ENCODE measurements around the gene MLLT3.

Gene MLLT3

GRCh38 chr9:20568400-20568799 is 53.9 kb downstream of the MLLT3 start:
- no peak overlapping the region for H3K9ac ChIP-seq (ENCODE audit: low read length)

DNA sequence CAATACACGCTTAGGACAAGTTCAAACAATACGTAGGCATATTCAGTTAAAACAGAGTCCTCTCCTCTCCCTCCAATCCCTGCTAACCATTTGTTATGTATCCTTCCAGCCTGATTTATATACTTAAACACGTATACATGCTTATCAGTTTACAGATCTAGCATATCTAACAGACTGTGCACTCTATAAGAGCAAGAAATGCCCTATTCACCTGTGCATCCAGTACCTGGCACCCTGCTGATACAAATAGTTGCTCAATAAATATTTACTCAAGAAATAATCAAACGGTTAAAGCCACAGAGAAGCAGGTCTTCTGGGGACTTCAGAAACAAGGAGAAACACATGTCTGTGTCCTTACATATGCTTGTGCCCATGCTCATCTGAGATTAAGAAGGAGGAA is 55.9 kb downstream of the MLLT3 start:
- H3K27ac ChIP-seq (ENCODE audit: low read depth, low read length) = no peak overlapping the region
- H3K4me1 ChIP-seq (ENCODE audit: insufficient read depth, low read length) = peaks cover 67% of the 10 kb centered on the region
- no peak overlapping the region for H3K4me3 ChIP-seq (ENCODE audit: low read depth in 1 of 2, low read length in 2 of 2)
- no peaks in the 10 kb centered on the region for H3K36me3 ChIP-seq (ENCODE audit: insufficient read depth, low read length)
- no peaks in the 10 kb centered on the region for H3K9me3 ChIP-seq (ENCODE audit: low read length)
- H3K27me3 ChIP-seq (ENCODE audit: control insufficient read depth in 1 of 2, insufficient read depth in 2 of 2, low read length in 2 of 2) = no peaks in the 10 kb centered on the region
- H3K9ac ChIP-seq (ENCODE audit: low read length) = no peak overlapping the region

More at GRCh38 chr9:20568400-20568799, 53.9 kb downstream of the MLLT3 start:
- H3K27me3 ChIP-seq (ENCODE audit: control insufficient read depth in 1 of 2, insufficient read depth in 2 of 2, low read length in 2 of 2) = no peaks in the 10 kb centered on the region
- H3K36me3 ChIP-seq (ENCODE audit: insufficient read depth, low read length) = no peaks in the 10 kb centered on the region
- no peak overlapping the region for H3K27ac ChIP-seq (ENCODE audit: low read depth, low read length)
- peaks cover 60% of the 10 kb centered on the region for H3K4me1 ChIP-seq (ENCODE audit: insufficient read depth, low read length)
- no peaks in the 10 kb centered on the region for H3K9me3 ChIP-seq (ENCODE audit: low read length)
- H3K4me3 ChIP-seq (ENCODE audit: low read depth in 1 of 2, low read length in 2 of 2) = no peak overlapping the region

DNA sequence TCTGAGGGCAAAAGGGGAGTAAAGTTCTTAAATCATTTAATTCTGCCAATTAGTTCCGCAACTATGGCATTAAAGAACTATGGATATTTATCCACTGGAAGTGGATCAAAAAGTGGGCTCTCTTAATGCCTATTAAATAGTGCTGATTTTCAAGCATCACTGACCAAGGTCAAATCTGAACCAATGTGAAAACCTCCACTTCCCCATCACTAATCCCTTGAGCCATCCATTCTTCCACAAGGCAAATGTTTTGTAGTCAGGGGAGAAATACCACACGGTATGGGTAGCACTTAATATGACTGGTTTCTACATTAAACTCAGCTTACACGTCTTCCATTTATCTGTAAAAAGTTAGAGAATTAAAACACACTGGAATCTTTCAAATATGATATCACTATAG is 57.6 kb downstream of the MLLT3 start:
- Histone ChIP-seq H3K9ac (ENCODE audit: low read length) (no peak overlapping the region), H3K36me3 (ENCODE audit: insufficient read depth, low read length) (no peaks in the 10 kb centered on the region), H3K27ac (ENCODE audit: low read depth, low read length) (no peak overlapping the region), H3K9me3 (ENCODE audit: low read length) (no peaks in the 10 kb centered on the region), H3K4me1 (ENCODE audit: insufficient read depth, low read length) (peaks cover 59% of the 10 kb centered on the region), H3K4me3 (ENCODE audit: low read depth in 1 of 2, low read length in 2 of 2) (no peak overlapping the region), H3K27me3 (ENCODE audit: control insufficient read depth in 1 of 2, insufficient read depth in 2 of 2, low read length in 2 of 2) (no peaks in the 10 kb centered on the region)

GRCh38 chr9:20563917-20564316 is 58.4 kb downstream of the MLLT3 start:
- H3K4me3 ChIP-seq (ENCODE audit: low read depth in 1 of 2, low read length in 2 of 2) = no peak overlapping the region
- peaks cover 58% of the 10 kb centered on the region for H3K4me1 ChIP-seq (ENCODE audit: insufficient read depth, low read length)
- no peaks in the 10 kb centered on the region for H3K9me3 ChIP-seq (ENCODE audit: low read length)
- no peak overlapping the region for H3K9ac ChIP-seq (ENCODE audit: low read length)
- H3K36me3 ChIP-seq (ENCODE audit: insufficient read depth, low read length) = no peaks in the 10 kb centered on the region
- H3K27ac ChIP-seq (ENCODE audit: low read depth, low read length) = no peak overlapping the region
- no peaks in the 10 kb centered on the region for H3K27me3 ChIP-seq (ENCODE audit: control insufficient read depth in 1 of 2, insufficient read depth in 2 of 2, low read length in 2 of 2)

- H3K4me1 ChIP-seq (ENCODE audit: insufficient read depth, low read length) = peaks cover 57% of the 10 kb centered on the region
- H3K27ac ChIP-seq (ENCODE audit: low read depth, low read length) = no peak overlapping the region
- no peaks in the 10 kb centered on the region for H3K27me3 ChIP-seq (ENCODE audit: control insufficient read depth in 1 of 2, insufficient read depth in 2 of 2, low read length in 2 of 2)
- H3K4me3 ChIP-seq (ENCODE audit: low read depth in 1 of 2, low read length in 2 of 2) = no peak overlapping the region
- H3K9ac ChIP-seq (ENCODE audit: low read length) = no peak overlapping the region
- no peaks in the 10 kb centered on the region for H3K36me3 ChIP-seq (ENCODE audit: insufficient read depth, low read length)
- H3K9me3 ChIP-seq (ENCODE audit: low read length) = no peaks in the 10 kb centered on the region
Measured at GRCh38 chr9:20562051-20562450, 60.2 kb downstream of the MLLT3 start.

DNA sequence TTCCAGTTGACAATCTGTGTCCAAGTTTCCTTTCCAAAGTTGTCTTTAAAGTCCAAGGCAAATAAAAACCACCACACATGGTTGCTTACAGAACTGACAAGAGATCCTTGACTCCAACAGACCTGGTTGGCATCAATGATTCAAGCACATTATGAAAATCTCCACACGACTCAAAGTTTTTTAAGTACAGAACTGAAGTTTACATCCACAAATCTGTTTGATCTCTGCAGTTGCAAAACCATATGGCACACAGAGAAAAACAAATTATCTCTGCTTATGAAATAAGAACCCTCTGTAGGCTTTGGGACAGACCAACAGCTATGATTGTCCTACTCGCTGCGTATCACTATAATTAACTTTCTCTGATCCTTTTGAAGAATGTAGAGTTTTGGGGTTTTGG is 60.8 kb downstream of the MLLT3 start:
- Histone ChIP-seq H3K27ac (ENCODE audit: low read depth, low read length) (no peak overlapping the region), H3K36me3 (ENCODE audit: insufficient read depth, low read length) (no peaks in the 10 kb centered on the region), H3K9me3 (ENCODE audit: low read length) (no peaks in the 10 kb centered on the region), H3K9ac (ENCODE audit: low read length) (no peak overlapping the region), H3K27me3 (ENCODE audit: control insufficient read depth in 1 of 2, insufficient read depth in 2 of 2, low read length in 2 of 2) (no peaks in the 10 kb centered on the region), H3K4me1 (ENCODE audit: insufficient read depth, low read length) (peaks cover 57% of the 10 kb centered on the region), H3K4me3 (ENCODE audit: low read depth in 1 of 2, low read length in 2 of 2) (no peak overlapping the region)

DNA sequence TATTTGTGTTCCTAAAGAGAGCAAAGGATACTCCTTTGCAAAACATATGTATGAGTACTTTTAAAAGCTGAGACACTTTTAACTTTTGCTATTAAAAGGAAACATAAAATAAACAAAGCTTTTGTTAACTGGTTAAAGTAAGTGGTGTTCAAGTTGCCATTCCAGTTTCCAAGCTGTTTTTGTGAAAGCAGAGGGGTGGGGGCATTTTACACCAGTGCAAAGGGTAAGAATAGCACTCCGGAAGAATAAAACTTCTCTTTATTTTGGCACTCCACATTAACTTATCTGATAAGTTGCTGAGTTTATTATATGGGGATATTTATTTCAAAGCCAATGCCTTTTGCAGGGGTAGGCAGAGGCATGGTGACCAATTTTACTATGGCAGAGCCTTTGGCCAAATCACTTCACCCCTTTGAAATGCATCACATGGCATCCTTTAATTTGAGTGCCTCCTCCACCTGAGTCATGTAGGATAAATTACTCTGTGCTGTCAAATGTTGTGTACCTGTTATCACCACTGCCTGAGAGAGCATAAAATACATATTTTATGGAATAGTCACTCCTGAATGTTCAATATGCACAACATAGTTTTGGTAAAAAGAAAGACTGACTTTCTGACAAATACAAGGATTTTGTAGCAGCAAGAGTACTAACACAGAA is 62.9 kb downstream of the MLLT3 start:
- peak overlapping the region; percentile 20 for H3K27ac ChIP-seq (ENCODE audit: low read depth, low read length)
- no peak overlapping the region for H3K4me3 ChIP-seq (ENCODE audit: low read depth in 1 of 2, low read length in 2 of 2)
- H3K4me1 ChIP-seq (ENCODE audit: insufficient read depth, low read length) = peaks cover 64% of the 10 kb centered on the region
- no peaks in the 10 kb centered on the region for H3K36me3 ChIP-seq (ENCODE audit: insufficient read depth, low read length)
- H3K9me3 ChIP-seq (ENCODE audit: low read length) = no peaks in the 10 kb centered on the region
- no peak overlapping the region for H3K9ac ChIP-seq (ENCODE audit: low read length)
- H3K27me3 ChIP-seq (ENCODE audit: control insufficient read depth in 1 of 2, insufficient read depth in 2 of 2, low read length in 2 of 2) = no peaks in the 10 kb centered on the region

DNA sequence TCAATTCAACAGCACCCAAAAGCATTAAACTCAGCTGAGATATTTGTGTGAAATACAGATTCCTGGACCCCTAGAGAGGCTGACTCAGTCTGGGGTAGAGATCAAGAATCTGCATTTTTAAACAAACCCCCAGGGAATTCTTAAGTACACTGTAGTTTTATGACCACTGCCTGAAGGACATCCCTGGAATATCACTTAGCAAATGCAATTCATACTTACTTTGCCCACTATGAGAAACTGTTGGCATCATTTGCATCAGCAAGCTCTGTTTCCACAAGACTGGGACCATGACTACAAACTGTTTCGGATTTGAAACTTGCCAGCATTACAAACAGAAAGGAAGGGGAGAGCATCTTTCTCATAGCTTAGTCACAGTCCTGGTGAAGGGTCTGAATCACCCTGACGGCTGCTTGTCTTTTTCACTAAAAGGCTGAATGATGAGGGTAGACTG is 63.7 kb downstream of the MLLT3 start:
- no peaks in the 10 kb centered on the region for H3K36me3 ChIP-seq (ENCODE audit: insufficient read depth, low read length)
- H3K9ac ChIP-seq (ENCODE audit: low read length) = no peak overlapping the region
- no peaks in the 10 kb centered on the region for H3K27me3 ChIP-seq (ENCODE audit: control insufficient read depth in 1 of 2, insufficient read depth in 2 of 2, low read length in 2 of 2)
- H3K4me3 ChIP-seq (ENCODE audit: low read depth in 1 of 2, low read length in 2 of 2) = peak overlapping the region in 1 of 2 donors; percentile 12
- no peaks in the 10 kb centered on the region for H3K9me3 ChIP-seq (ENCODE audit: low read length)
- H3K27ac ChIP-seq (ENCODE audit: low read depth, low read length) = peak overlapping the region; percentile 67
- peaks cover 56% of the 10 kb centered on the region for H3K4me1 ChIP-seq (ENCODE audit: insufficient read depth, low read length)

DNA sequence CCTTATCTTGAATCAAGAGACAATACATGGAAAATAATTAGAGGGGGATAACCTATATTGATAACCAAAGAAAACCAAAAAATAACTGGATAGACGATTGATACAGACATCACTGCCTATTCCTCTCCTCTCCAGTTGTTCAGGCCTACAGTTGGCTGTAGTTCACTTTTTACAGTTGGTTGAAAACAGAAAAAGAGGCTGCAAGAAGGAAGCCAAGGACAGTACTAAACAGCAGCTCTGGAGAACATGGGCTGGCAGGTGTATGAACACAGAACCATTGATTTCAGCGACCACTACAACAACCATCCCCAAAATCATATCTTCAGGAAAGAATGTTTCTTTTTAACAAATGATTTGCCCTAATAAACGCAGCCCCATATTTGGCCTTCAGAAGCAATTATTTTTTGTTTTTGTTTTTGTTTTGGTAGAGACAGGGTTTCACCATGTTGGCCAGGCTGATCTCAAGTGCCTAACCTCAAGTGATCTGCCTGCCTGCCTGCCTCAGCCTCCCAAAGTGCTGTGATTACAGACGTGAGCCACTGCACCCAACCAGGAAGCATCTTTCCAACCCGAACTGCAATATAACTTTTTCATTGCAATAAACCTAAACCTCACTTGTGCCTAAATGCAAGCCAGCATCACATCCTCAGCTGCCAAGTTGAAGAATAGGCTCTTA is 64.3 kb downstream of the MLLT3 start:
- no peaks in the 10 kb centered on the region for H3K27me3 ChIP-seq (ENCODE audit: control insufficient read depth in 1 of 2, insufficient read depth in 2 of 2, low read length in 2 of 2)
- no peaks in the 10 kb centered on the region for H3K36me3 ChIP-seq (ENCODE audit: insufficient read depth, low read length)
- H3K4me1 ChIP-seq (ENCODE audit: insufficient read depth, low read length) = peaks cover 58% of the 10 kb centered on the region
- no peak overlapping the region for H3K9ac ChIP-seq (ENCODE audit: low read length)
- H3K9me3 ChIP-seq (ENCODE audit: low read length) = no peaks in the 10 kb centered on the region
- peak overlapping the region in 1 of 2 donors; percentile 12 for H3K4me3 ChIP-seq (ENCODE audit: low read depth in 1 of 2, low read length in 2 of 2)
- H3K27ac ChIP-seq (ENCODE audit: low read depth, low read length) = peak overlapping the region; percentile 67

GRCh38 chr9:20557285-20557684 is 65.0 kb downstream of the MLLT3 start:
- peak overlapping the region; percentile 67 for H3K27ac ChIP-seq (ENCODE audit: low read depth, low read length)
- H3K36me3 ChIP-seq (ENCODE audit: insufficient read depth, low read length) = no peaks in the 10 kb centered on the region
- peaks cover 55% of the 10 kb centered on the region for H3K4me1 ChIP-seq (ENCODE audit: insufficient read depth, low read length)
- H3K9ac ChIP-seq (ENCODE audit: low read length) = no peak overlapping the region
- no peaks in the 10 kb centered on the region for H3K9me3 ChIP-seq (ENCODE audit: low read length)
- no peaks in the 10 kb centered on the region for H3K27me3 ChIP-seq (ENCODE audit: control insufficient read depth in 1 of 2, insufficient read depth in 2 of 2, low read length in 2 of 2)
- no peak overlapping the region for H3K4me3 ChIP-seq (ENCODE audit: low read depth in 1 of 2, low read length in 2 of 2)

DNA sequence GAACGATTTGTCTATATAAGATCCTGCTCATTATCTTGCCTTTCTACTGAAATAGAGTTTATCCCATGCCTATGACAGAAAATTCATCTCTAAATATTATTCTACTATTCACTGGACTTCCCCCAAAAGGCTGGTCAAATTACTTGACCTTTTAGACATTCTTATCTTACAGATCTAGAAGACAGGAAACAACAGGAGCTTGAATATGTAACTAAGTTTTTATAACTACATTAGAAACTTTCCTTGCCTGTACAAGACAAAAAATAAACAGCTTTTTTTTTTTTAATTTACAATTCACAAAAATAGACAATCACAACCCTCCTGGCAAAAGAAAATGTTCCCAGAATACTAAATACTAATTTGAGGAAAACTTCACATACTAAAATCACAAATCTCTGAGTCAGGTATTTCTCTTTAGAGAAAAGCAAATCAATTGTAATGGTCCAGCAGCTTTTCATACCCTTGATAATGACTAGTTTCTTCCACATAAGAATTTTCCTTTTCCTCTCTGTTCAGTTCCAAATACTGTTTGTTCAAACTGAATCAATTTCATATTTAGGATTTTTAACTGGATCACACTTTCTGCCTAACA is 68.6 kb downstream of the MLLT3 start:
- Histone ChIP-seq H3K27me3 (ENCODE audit: control insufficient read depth in 1 of 2, insufficient read depth in 2 of 2, low read length in 2 of 2) (no peaks in the 10 kb centered on the region), H3K4me3 (ENCODE audit: low read depth in 1 of 2, low read length in 2 of 2) (no peak overlapping the region), H3K9ac (ENCODE audit: low read length) (no peak overlapping the region), H3K27ac (ENCODE audit: low read depth, low read length) (no peak overlapping the region), H3K36me3 (ENCODE audit: insufficient read depth, low read length) (no peaks in the 10 kb centered on the region), H3K9me3 (ENCODE audit: low read length) (no peaks in the 10 kb centered on the region), H3K4me1 (ENCODE audit: insufficient read depth, low read length) (peaks cover 48% of the 10 kb centered on the region)

Data from muscle layer of colon (tissue), 2 donors.